GM18909 (cell line): Measurements from ENCODE around the gene AP3D1.
"Not testable (repeated sequence)": the region's sequence is repeated elsewhere in the genome, so short reads cannot be mapped to it uniquely, and the experiment has no call there.

Source experiments
- ATAC-seq: cut with Tn5 transposase; IDR thresholded peaks from one replicate; pipeline ENCODE4 v1.9.1; 2021; ENCODE audit warnings: mild to moderate bottlenecking; ENCODE audit not compliant: unreplicated experiment, poor library complexity

AP3D1 gene

GRCh38 chr19:2151339-2152229 is at the start of gene AP3D1:
Gene AP3D1 (minus strand): TSS chr19:2151566. CDS start chr19:2151334, 232 bp downstream.
- peak; percentile 91 for ATAC-seq

DNA sequence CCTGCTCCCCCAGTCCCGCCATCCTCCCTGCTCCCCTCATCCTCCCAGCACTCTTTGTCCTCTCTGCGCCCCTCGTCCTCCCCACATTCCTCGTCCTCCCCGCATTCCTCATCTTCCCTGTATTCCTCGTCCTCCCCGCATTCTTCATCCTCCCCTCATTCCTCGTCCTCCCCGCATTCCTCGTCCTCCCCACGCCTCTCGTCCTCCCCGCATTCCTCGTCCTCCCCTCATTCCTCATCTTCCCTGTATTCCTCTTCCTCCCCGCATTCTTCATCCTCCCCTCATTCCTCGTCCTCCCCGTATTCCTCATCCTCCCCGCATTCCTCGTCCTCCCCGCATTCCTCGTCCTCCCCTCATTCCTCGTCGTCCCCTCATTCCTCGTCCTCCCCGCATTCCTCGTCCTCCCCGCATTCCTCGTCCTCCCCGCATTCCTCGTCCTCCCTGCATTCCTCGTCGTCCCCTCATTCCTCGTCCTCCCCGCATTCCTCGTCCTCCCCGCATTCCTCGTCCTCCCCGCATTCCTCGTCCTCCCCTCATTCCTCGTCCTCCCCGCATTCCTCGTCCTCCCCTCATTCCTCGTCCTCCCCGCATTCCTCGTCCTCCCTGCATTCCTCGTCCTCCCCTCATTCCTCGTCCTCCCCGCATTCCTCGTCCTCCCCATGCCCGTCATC is 49.4 kb upstream of the AP3D1 start:
- not testable (repeated sequence) for ATAC-seq

- ATAC-seq: no peak
Measured at GRCh38 chr19:2199861-2200623, 48.7 kb upstream of the AP3D1 start.

- ATAC-seq: no peak
Measured at GRCh38 chr19:2199215-2199614, 47.8 kb upstream of the AP3D1 start.

DNA sequence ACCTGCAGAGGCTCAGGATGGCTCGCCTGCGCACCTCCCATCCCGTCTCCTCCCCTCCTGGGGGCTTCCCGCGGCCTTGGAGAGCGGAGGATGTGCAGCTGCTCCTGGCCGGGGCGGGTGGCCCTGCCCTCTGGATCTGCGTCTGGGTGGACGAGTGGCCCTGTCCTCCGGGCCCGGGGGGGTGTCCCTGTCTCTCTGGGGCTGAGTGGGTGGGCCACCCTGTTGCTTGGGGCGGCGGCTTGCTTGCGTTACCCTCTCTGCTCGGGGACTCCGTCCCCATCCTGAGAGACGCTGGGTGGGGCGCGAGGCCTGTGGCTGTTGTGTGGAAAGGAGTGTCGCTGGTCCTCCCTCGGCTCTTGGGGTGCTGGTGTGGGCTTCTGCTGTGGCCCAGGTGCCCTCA is 47.0 kb upstream of the AP3D1 start:
- no peak for ATAC-seq

DNA sequence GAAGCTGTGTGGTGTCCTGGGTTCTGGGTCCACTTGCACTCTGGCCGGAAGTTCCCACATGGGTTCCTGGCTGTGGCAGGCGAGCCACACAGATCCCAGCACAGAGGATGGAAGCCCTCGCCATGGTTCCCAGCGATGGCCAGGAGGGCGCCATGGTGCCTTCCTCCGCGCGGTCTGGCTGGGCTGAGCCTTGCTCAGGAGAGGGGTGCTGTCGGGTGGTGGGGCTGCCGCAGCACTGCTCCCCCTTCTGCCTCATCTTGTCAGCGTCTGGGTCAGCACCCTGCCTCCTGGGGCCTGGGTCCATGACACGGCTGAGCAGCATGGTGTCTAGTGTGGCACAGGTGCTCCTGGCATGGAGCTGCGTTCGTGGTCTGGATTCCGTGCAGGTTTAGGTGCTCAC is 45.9 kb upstream of the AP3D1 start:
- no peak for ATAC-seq

DNA sequence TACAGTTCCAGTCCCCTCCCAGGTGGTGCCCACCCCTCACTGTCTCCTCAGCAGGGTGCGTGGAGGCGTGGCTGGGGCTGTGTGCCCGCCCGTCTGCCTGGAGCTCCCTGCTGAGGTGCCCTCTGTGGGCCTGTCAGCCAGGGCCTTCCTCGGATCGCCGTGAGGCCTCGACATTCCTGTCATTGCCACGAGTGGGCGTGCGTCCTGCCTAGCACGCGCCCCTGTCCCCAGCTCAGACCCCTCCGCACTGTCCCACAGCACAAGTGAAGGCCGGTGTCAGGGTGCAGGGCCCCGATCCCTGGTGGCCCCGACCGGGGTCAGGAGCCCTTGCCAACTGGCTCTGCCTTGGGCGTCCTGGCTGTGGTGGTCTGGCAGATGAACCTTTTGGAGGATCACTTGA is 44.5 kb upstream of the AP3D1 start:
- no peak for ATAC-seq

GRCh38 chr19:2195361-2195760 is 44.0 kb upstream of the AP3D1 start:
- no peak for ATAC-seq

DNA sequence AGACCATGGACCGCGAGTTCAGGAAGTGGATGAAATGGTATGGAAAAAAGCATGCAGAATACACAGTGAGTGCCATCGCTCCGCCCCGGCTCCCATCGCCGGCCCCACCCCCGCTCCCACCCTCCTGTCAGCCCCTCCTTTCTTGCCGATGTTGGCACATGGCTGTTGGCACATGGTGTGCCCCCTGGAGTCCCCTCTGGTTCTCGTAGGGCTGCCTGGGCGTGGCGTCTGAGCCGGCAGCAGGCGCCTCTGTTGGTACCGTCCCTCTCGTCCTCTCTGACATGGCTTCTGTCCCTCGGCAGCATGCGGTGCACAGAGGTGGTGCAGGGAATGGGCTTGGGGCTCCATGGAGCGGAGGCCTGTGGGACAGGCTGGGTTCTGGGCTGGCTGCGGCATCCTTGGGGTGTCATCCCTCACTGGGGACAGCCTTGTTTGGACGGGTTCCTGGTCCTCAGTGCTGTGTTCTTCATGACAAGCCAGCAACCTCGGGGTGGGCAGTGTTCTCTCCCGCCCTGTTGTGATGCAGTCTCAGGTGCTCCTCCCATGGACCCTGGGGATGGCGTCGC is 43.2 kb upstream of the AP3D1 start:
- no peak for ATAC-seq

DNA sequence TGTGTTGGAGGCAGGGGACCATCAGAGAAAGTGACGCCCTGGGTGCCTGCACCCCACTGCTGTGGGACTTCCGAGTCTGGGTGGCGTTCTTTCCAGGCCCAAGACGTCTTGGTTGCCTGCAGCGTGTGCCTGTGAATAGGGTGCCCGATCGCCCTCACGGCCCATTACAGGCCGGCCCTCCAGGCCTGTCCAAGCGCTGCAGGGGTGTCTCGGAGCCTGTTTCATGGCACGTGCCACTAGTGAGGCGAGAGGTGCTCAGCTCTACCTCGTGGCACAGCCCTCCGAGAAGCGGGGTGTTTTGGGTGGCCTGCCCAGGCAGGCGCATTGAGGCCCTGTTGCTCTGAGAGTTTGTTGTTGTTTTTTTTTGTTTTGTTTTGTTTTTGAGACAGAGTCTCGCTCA is 42.4 kb upstream of the AP3D1 start:
- no peak for ATAC-seq

- no peak for ATAC-seq
Measured at GRCh38 chr19:2192862-2193261, 41.5 kb upstream of the AP3D1 start.

- no peak for ATAC-seq
Measured at GRCh38 chr19:2191456-2192310, 40.3 kb upstream of the AP3D1 start.

DNA sequence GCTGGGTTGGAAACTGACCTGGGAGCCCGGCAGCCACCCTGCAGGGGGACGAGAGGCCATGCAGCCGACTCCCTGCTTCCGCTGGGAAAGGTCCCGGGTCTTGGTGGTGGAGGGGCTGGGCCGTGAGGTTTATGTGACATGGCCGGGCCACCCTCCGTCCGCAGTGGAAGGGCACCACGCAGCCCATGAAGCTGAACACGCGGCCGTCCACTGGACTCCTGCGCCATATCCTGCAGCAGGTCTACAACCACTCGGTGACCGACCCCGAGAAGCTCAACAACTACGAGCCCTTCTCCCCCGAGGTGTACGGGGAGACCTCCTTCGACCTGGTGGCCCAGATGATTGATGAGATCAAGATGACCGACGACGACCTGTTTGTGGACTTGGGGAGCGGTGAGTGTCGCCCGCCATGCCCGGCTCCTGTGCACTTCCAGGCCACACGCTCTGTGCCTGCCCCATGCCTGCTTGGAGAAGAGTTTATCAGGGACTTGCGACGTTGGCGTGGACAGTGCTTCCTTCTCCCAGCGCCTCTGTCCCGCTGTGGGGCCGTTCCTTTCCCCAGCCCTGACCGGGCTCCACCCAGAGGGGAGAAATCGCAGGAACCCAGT is 39.6 kb upstream of the AP3D1 start:
- no peak for ATAC-seq

DNA sequence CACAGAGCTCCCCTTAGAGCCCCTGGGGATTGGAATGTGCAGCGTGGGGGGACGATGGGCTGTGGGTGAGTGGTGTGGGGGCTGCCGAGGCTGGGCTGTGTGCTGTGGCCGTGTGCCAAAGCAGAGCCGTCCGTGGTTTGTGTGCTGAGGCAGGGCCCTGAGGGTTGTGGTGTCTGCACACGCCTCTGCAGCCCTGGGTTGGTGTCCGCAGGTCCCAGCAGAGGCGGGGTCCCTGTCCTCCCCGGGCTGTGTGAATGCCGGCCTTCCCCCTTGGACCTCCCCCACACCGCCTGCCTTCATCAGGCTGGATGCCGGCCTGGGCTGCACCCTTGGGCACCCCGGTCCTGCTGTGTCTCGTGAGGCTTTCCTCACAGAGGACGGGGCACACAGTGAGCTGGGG is 38.5 kb upstream of the AP3D1 start:
- no peak for ATAC-seq

- ATAC-seq: no peak
Measured at GRCh38 chr19:2188708-2189385, 37.5 kb upstream of the AP3D1 start.

DNA sequence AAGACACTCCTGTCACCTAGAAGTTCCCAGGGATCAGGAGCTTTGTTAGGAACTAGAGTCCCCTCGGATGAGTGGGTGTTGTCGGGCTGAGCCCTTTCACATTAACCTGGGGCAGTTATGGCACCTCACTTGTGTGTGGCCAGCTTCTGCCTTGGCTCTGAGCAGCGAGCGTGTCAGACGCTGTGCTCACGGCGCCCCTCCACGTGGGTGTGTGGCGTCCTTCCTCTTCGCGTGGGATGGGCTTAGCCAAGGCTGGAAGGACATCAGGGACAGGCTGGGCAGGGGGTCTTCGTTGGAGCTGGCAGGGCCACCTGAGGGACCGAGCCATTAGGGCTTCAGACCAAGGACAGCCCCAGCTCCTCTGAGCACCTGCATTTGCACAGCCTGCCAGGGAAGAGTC is 35.8 kb upstream of the AP3D1 start:
- ATAC-seq: no peak

DNA sequence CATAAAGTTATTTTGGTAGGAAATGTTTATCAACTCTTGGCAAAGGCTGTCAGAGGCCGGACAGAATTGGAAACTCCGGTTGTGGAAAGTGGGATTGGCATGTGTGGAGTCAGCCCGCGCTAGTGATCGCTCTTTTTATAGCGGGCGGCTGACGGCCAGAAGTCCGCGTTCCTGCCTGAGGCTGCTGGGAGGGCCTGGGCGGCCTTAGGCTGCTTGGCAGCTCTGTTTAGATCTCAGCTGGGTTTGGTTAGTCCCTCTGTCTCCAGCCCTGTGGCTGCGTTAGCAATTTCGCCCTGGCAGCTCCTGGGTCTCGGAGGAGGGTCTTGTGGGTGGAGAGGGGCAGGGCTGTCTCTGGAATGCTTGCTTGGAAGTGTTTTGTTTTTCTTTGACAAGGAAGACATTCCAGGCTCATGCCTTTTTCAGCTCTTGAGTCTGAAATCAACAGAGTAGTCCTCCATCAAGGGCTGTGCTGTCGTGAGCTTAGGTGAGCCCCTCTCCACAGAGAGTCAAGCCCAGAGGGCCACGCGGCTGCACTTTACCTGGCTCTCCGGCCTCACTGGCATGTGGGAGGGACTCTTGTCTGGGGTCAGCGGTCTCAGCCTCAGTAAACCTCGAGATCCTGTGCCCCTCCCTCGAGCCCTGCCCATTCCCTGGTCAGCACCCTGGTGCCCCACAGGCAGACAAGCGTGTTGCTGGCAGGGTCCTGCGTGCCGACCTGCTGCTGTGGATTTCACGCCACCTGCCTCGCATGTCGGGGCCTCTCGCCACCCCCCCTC is 34.9 kb upstream of the AP3D1 start:
- ATAC-seq: no peak

- ATAC-seq: no peak
Measured at GRCh38 chr19:2185734-2186070, 34.3 kb upstream of the AP3D1 start.
